ENCODE data around the gene RXRA.

GRCh38 chr9:134418354-134418753 lies 92.1 kb downstream of the RXRA start:
- TF ChIP-seq CTCF (IDR thresholded peaks at IDR 0.05) (no peak), POLR2A (IDR thresholded peaks at IDR 0.05) (no peak)
